Activated CD4-positive, alpha-beta T cell treated with anti-CD3 and anti-CD28 coated beads, Interleukin-2, amount 50 U/mL, for 48 hours (primary cell): ENCODE results near the gene ARRB2.
A peak's percentile ranks its signal among the peaks of the same experiment; 100 is the strongest.

Experiments
- DNase-seq, 2 experiments: peaks; one replicate each; pipeline ENCODE4 v3.0.0-alpha.2; 2020

Gene ARRB2

DNA sequence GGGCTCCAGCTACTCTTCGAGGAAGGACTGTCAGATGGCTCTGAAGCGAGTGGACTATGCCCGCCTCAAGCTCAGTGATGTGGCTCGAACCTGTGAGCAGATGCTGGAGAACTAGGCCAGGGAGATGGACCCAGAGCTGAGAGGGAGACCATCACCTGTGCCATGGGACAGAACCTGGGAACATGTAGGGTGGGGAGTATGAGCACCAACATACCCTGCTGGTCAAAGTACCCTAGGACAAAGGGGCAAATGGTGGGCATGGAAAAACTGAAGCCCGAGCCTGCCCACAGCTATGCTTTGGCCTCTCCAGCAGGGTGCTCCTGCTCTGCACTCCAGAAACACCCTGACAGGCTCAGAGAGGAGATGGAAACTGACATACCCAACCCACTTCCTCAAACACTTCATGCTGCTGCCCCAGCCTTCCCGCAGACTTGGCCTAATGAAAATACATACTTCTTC lies 22.7 kb downstream of the ARRB2 start:
- DNase-seq = no peak

GRCh38 chr17:4734857-4735475 lies 24.5 kb downstream of the ARRB2 start:
- DNase-seq = no peak

- no peak for DNase-seq
These were observed 25.6 kb downstream of the ARRB2 start for GRCh38 chr17:4735876-4736651.

- no peak for DNase-seq
These were observed 28.0 kb downstream of the ARRB2 start for GRCh38 chr17:4738136-4739121.

DNA sequence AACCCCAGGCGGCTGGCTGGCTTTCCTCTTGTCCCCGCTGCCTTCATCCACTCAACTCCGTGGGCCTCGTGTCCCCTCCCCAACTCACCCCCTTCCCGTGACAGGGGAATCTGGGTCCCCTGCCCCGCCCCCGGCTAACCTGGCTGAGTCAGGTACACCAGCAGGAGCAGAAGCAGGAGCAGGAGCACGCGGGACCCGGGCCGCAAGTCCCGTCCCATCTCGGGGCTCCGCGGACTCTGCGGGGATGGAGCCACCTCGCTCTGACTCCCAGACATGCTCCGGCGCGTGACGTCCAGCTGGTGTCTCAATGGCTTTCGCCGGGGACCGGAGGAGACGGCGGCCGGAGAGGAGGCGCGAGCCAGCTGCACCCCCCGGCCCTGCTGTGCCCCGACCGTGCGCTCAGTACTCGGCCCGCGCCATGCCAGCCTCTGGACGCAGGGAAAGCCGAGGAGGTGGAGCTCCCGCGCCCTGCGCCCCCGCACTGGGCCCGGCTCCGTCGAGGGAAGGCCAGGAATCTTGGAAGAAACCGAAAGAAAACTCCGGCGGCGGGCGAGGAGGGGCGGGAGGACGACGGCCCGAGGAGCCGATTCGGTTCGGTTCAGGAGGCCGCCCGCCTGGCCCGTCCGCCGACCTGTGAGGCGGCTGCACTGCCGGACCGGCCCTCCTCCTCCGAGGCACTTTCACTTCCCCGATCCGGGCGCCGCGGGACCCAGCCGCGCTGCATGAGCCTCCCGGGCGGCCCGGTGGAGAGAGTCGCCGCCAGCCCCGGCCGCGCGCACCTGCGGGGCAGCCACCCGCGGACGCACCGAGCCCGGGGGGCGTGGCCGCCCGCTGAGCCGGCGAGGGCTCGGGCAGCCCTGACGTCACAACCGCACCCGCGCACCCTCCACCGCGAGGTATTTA lies 28.9 kb downstream of the ARRB2 start, which contains the start of the genes CXCL16 and ZMYND15:
TSS of gene CXCL16 (minus strand) at position 807 of the 903 bp plus-strand sequence. CDS start at position 218, 589 bp downstream.
TSS of gene ZMYND15 (plus strand) at position 712 of the 903 bp plus-strand sequence. CDS start 716 bp downstream, outside the sequence.
- DNase-seq = peak; percentile 52 to 56

GRCh38 chr17:4740025-4740351 lies 29.6 kb downstream of the ARRB2 start:
- no peak for DNase-seq

GRCh38 chr17:4740584-4740983 lies 30.2 kb downstream of the ARRB2 start:
- DNase-seq = no peak

- DNase-seq = no peak
These were observed 31.1 kb downstream of the ARRB2 start for GRCh38 chr17:4741544-4741943.

DNA sequence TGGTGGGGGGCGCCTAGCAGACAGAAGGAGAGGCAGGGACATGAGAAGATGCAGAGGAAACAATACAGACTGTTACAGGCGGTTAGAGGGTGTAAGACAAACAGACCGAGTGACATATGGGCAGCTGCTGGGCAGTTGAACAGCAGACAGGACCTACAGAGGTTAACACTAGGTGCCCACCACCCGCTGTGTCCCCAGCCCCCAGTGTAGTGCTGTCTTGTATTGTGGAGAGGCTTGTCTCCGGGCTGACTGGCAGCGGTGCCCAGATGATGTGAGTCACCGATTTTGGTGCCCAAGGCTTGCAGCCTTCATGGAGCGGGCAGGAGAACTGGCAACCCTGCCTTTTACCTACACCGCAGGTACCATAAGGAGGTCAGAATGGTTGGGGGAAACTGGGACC lies 31.7 kb downstream of the ARRB2 start:
- DNase-seq = no peak

DNA sequence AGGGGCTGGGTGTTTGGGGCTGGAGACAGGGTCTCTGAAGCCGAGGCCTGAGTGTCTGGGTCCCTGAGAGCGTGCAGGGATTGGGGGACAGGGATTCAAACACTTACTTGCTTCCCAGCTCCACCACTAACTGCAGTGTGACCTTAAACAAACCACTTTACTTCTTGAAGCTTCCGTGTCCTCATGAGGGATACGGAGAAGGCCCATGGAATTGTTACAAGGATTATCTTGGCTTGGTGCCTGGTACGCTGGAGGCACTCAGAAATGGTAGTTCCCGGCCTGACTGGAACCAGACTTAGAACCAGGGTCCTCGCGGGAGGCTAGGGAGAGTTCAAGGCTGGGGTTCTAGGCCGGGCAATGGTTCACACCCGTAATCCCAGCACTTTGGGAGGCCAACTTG lies 32.2 kb downstream of the ARRB2 start:
- DNase-seq = no peak

- no peak for DNase-seq
These were observed 32.8 kb downstream of the ARRB2 start for GRCh38 chr17:4743216-4743615.

- no peak for DNase-seq
These were observed 33.5 kb downstream of the ARRB2 start for GRCh38 chr17:4743898-4744297.

DNA sequence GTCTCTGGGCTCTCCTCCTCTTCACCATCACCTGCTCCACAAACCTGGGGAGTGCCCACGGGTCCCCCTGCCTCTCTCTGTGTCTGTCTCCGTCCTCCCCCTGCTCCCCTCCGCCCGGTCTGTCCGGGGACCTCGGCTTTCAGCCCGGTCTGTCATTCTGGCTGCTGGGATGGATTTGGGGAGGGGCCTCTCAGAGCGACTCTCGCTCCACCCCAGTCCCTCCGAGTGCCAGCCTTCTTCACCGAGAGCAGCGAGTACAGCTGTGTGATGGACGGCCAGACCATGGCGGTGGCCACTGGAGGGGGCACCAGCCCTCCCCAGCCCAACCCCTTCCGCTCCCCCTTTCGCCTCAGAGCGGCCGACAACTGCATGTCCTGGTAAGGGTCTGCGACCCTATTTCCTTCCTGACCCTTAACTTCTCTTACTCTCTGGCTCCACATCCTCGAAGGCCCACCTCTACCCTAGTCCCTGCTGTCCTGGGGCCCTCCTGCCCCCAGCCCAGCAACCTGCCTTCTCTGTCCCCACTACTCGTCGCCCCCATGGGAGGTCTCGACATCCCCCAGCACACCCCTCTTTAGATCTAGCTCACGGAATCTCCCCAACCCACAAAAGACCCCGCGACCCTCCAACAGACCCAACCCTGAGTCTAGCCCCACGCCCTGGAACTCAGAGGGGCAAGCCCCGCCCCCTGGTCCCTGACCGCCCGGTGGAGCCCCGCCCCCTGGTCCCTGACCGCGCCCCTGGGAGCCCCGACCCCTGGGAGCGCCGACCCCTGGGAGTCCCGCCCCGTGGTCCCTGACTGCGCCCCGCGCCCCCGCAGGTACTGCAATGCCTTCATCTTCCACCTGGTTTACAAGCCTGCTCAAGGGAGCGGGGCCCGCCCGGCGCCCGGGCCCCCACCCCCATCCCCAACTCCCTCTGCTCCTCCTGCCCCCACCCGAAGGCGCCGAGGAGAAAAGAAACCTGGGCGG lies 34.9 kb downstream of the ARRB2 start:
- DNase-seq = no peak

GRCh38 chr17:4747847-4748246 lies 37.4 kb downstream of the ARRB2 start:
- DNase-seq = no peak

DNA sequence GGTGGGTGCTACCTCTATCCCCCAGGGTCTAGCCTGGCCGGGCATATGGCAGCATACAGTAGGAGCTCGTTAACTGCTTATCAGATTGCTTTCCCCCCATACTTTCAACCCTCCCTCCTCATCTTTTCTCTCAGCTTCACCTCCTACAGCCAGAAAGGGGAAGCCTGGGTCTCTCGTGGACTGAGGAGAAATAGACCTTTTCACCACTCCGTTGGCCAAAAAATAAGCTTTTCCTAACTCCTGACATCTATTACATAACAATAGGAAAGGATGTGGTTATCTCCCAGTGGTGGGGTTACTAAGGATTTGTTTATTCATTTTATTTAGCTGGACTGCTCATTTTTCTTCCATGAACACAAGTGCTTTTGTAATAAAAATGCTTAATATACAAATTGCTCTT lies 38.3 kb downstream of the ARRB2 start:
- no peak for DNase-seq

- no peak for DNase-seq
These were observed 40.2 kb downstream of the ARRB2 start for GRCh38 chr17:4750606-4751005.

- DNase-seq = no peak
These were observed 41.5 kb downstream of the ARRB2 start for GRCh38 chr17:4751932-4752331.

GRCh38 chr17:4753392-4753791 lies 43.0 kb downstream of the ARRB2 start:
- DNase-seq = no peak

DNA sequence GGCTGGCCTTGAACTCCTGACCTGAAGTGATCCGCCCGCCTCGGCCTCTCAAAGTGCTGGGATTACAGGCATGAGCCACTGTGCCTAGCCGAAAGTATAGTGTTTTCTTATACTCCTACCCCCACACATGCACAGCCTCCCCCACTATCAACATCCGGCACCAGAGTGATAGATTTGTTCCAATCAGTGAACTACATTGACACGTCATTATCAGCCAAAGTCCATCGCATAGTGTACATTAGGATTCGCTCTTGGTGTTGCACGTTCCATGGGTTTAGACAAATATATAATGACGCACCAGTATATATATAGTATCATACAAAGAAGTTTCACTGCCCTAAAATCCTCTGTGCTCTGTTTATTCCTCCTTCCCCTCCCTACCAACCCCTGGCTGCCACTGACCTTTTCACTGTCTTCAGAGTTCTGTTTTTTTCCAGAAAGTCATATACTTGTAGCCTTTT lies 49.4 kb downstream of the ARRB2 start:
- no peak for DNase-seq

DNA sequence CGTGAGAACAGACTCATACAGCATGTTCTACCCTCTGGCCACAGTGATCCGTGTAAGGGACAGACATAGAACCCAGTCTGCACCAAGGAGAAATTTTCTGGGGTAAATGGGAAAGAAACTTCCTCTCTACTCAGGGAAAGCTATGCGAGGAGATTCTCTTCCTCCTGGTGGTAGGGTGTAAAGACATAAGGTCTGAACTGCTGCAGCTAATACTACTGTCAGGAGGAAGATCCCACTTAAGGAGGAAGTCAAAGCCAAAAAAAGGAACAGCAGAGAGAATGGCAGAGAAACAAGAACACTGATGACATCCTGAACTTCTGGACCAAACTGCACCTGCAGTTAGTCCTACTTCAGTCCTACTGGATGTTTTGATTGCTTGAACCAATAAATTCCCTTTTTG lies 54.2 kb downstream of the ARRB2 start:
- no peak for DNase-seq

DNA sequence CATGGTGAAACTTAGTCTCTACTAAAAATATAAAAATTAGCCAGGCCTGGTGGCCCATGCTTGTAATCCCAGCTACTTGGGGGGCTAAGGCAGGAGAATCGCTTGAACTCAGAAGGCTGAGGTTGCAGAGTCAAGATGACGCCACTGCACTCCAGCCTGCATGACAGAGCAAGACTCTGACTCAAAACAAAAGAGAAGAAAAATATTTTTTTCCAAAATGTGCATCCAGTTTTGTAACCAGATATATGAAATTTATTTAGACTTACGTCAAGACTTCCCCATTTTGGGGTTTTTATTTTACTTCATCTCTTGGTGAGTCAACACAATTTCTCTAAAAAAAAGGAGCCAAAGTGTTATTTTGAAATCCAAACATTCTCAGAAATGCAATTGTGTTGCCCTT lies 55.8 kb downstream of the ARRB2 start:
- no peak for DNase-seq
